Measurements from ENCODE around the gene GSTO1. TPM values are rescaled to one million over a fixed set of nuclear protein-coding genes. Genes with fewer than 3 reads are reported as not detected.

The GSTO1 gene
- total RNA-seq, 1 donor from 2014 or later = 189 TPM

DNA sequence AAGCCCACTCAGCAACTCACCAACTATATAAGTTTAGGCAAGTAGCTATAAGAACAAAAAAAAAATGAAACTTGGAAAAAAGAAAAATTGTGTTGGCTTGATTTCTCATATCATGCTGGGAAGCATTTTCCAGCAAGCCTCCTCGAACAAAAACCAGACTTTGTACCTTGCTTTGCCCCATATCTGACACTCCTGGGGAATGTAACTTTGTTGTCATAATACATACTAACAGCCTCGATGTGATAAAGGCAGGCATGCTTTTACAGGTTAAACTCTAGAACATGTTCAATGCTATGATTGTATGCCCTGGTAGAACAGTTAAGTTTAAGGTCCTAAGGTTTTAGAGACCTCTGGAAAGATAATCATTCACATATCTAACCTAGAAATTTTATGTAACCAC, 34.2 kb upstream of the GSTO1 start:
- H3K27me3 ChIP-seq (ENCODE audit: low read depth) = peaks cover 11% of the 10 kb centered on the region
- H3K36me3 ChIP-seq = no peaks in the 10 kb centered on the region
- no peak overlapping the region for H3K4me3 ChIP-seq
- no peak for DNase-seq
- TF ChIP-seq, protein P1, sequence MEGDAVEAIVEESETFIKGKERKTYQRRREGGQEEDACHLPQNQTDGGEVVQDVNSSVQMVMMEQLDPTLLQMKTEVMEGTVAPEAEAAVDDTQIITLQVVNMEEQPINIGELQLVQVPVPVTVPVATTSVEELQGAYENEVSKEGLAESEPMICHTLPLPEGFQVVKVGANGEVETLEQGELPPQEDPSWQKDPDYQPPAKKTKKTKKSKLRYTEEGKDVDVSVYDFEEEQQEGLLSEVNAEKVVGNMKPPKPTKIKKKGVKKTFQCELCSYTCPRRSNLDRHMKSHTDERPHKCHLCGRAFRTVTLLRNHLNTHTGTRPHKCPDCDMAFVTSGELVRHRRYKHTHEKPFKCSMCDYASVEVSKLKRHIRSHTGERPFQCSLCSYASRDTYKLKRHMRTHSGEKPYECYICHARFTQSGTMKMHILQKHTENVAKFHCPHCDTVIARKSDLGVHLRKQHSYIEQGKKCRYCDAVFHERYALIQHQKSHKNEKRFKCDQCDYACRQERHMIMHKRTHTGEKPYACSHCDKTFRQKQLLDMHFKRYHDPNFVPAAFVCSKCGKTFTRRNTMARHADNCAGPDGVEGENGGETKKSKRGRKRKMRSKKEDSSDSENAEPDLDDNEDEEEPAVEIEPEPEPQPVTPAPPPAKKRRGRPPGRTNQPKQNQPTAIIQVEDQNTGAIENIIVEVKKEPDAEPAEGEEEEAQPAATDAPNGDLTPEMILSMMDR (IDR thresholded peaks at IDR 0.05; ENCODE audit: borderline replicate concordance) = no peak
- no peaks in the 10 kb centered on the region for H3K9me3 ChIP-seq (replicated peaks)
- no peak overlapping the region for H3K27ac ChIP-seq (replicated peaks)
- intact Hi-C loops (cut with micrococcal nuclease) = no loop called here
- H3K4me1 ChIP-seq = no peaks in the 10 kb centered on the region

DNA sequence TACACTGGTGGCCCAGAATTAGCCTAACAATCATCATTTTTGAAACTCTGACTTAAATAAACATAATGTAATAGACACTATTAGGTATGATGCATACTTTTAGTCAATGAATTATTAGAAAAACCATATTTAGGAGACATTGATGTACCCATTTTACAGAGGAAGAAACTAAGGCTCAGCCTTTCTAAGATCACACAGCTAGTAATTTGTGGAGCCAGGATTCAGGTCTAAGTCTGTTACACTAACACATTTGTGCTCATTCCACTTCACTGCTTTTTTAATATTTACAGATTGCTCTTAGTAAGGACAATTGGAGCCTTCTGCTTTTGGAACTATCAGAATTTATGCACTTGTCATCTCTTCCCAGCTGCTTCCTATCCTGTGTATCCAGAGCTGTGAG, 31.4 kb upstream of the GSTO1 start:
- TF ChIP-seq, protein P1 (IDR thresholded peaks at IDR 0.05; ENCODE audit: borderline replicate concordance) = no peak
- no peaks in the 10 kb centered on the region for H3K36me3 ChIP-seq
- no peaks in the 10 kb centered on the region for H3K4me1 ChIP-seq
- H3K27me3 ChIP-seq (ENCODE audit: low read depth) = no peaks in the 10 kb centered on the region
- intact Hi-C loops (cut with micrococcal nuclease) = no loop called here
- no peak overlapping the region for H3K4me3 ChIP-seq
- no peaks in the 10 kb centered on the region for H3K9me3 ChIP-seq (replicated peaks)
- DNase-seq = no peak
- no peak overlapping the region for H3K27ac ChIP-seq (replicated peaks)

DNA sequence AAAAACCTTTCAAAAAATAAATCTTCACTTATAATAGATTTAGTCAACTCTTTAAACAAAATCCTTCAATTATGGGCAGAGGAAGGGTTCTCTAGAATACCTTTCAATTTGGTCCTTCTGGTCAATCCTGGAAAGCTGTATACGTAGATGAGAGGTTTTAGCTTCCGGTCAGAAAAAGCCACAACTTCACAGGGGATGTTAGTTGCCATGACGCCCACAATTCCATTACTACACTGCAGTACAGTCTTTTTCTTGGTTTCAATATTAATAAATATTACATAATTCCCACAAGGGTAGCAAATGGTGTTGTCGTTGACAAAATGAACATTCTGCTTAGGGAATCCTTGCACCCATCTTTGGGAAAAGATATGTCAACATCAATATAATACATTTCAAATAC, 24.2 kb upstream of the GSTO1 start:
- intact Hi-C loops (cut with micrococcal nuclease) = no loop called here
- TF ChIP-seq, protein P1 (IDR thresholded peaks at IDR 0.05; ENCODE audit: borderline replicate concordance) = no peak
- Histone ChIP-seq H3K9me3 (replicated peaks) (peaks cover 10% of the 10 kb centered on the region), H3K4me3 (no peak overlapping the region), H3K27ac (replicated peaks) (no peak overlapping the region), H3K27me3 (ENCODE audit: low read depth) (peaks cover 6% of the 10 kb centered on the region), H3K36me3 (no peaks in the 10 kb centered on the region), H3K4me1 (peaks cover 15% of the 10 kb centered on the region)
- DNase-seq = no peak

DNA sequence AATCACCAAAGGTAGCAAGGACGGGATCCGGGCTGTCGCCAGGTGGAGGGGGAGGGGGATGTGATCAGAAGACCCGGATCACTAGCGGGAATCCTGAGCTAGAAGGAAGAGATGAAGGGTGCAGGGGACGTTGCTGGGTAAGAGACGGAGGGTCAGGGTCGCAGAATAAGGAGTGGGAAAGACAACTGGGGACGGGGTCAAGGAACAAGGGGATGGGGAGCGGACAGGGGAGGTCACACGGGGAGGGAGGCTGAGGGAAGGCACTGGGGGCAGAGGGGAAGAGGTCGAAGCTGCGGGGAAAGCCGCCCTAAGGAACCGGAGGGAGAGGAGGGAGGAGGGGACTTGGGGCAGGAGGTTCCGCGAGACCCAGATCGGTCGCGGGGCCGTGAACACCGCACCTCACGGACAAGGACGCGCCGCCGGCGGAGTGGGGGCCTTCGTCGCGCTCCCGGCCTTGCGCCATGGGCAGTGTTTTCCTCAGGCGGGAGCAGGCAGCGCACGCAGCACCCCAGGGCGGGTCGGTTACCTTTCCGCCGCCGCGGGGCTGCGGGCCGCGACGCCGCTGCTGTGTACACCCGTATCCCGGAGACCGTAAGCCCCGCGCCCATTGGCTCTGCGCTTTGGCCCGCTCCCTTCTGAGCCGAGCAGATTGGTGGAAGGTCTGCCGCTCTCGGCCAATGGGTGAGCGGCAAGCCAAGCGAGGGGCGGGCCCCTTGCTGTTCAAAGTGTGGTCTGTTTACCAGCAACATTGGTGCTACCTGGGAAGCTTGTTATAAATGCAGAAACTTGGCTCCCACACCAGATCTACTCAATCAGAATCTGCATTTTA, 22.7 kb upstream of the GSTO1 start, which contains the start of gene CFAP43:
Gene CFAP43, minus strand, starts transcription at position 581 of the 829 bp plus-strand sequence. Its CDS starts 118 bp downstream, at position 463.
- intact Hi-C loops (cut with micrococcal nuclease) = no loop called here
- no peak within 1 kb of the TSS for H3K27ac ChIP-seq (replicated peaks)

DNA sequence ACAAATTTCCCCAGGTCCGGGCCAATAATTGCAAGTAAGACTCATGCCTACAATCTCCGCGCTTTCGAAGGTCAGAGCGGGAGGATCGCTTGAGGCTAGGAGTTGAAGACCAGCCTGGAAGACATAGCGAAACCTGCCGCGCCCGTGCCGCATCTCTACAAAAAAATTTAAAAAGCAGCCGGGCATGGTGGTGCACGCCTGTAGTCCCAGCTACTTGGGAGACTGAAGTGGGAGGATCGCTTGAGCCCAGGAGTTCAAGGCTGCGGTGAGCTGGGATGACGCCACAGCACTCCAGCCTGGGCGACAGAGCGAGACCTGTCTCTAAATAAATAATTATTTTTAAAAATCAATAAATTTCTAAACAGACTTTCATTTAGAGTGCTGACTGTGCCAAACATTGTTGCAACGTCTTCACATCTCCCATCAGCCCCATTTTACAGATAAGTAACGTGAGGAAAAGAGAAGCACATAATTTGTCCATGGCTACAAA, 22.0 kb upstream of the GSTO1 start:
- H3K27ac ChIP-seq (replicated peaks) = no peak overlapping the region
- peaks cover 11% of the 10 kb centered on the region for H3K27me3 ChIP-seq (ENCODE audit: low read depth)
- no peaks in the 10 kb centered on the region for H3K36me3 ChIP-seq
- H3K4me1 ChIP-seq = peaks cover 15% of the 10 kb centered on the region
- DNase-seq = no peak
- intact Hi-C loops (cut with micrococcal nuclease) = no loop called here
- TF ChIP-seq, protein P1 (IDR thresholded peaks at IDR 0.05; ENCODE audit: borderline replicate concordance) = no peak
- H3K9me3 ChIP-seq (replicated peaks) = peaks cover 10% of the 10 kb centered on the region
- peak overlapping the region; percentile 90 for H3K4me3 ChIP-seq

More for the DNA sequence above, 22.7 kb upstream of the GSTO1 start, which contains the start of gene CFAP43:
- Histone ChIP-seq H3K27me3 (ENCODE audit: low read depth) (peaks cover 11% of the 10 kb centered on the region), H3K4me1 (peaks cover 15% of the 10 kb centered on the region), H3K9me3 (replicated peaks) (peaks cover 10% of the 10 kb centered on the region), H3K4me3 (peak within 1 kb of the TSS; percentile 90), H3K36me3 (no peaks in the 10 kb centered on the region)
- DNase-seq = peak; percentile 99
- TF ChIP-seq, protein P1 (IDR thresholded peaks at IDR 0.05; ENCODE audit: borderline replicate concordance) = no peak

Measured in left ventricle myocardium inferior (tissue), 1 donor.